Stimulated activated CD4-positive, alpha-beta T cell treated with anti-CD3 and anti-CD28 coated beads, Interleukin-12 subunit alpha, Interleukin-12 subunit beta, amount 100 ng/mL, for 24 hours (primary cell): ENCODE data around the gene CCDC12.
A peak's percentile ranks its signal among the peaks of the same experiment; 100 is the strongest.

Experiments
- DNase-seq, 2 experiments: peaks; one replicate each; pipeline ENCODE4 v3.0.0-alpha.2; 2020; ENCODE audit warnings: low read depth in 2 of 2

The CCDC12 gene

DNA sequence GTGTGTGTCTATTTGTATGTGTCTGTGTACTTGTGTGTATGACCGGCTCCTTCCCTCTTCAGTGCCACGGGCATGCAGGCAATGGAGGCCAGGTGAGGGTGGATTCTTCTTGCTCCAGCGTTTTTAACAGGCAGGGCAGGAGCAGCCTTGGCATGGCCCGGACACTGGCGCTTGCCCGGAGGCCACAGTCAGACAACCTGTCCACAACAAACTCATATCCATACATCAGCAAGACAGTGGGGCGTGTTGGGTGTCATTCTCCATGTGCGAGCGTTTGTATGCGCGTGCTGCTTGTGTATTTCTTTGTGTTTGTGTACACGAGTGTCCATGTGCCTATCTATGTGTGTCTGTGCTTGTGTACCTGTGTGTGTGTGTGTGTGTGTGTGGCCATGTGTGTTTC lies 69.3 kb downstream of the CCDC12 start:
- DNase-seq: no peak

DNA sequence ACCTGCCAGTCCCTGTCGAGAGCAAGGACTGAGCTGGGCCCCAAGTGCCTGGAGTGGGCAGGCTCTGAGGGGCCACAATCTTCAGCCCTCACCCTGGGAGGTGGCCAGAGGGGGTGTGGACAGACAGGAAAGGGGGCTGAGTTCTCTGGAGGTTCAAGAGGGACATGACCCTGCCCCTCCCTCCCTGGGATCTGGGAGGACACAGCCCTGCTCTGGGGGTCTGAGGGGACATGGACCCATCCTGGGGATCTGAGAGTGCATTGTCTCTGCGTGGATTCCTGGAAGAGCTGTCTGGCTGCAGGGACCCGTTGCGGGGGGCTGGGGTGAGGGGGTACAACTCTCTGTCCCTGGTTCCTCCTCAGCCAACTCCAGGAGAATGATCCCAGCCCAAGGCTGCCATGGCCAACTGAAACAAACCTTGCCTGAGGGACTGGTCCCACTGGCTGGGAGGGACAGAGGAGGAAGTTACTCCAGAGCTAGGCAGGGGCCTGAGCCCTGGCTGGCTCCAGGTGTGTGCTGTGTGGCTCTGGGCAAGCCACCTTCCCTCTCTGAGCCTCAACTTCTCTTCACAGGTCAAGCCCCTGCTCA lies 70.0 kb downstream of the CCDC12 start:
- no peak for DNase-seq

DNA sequence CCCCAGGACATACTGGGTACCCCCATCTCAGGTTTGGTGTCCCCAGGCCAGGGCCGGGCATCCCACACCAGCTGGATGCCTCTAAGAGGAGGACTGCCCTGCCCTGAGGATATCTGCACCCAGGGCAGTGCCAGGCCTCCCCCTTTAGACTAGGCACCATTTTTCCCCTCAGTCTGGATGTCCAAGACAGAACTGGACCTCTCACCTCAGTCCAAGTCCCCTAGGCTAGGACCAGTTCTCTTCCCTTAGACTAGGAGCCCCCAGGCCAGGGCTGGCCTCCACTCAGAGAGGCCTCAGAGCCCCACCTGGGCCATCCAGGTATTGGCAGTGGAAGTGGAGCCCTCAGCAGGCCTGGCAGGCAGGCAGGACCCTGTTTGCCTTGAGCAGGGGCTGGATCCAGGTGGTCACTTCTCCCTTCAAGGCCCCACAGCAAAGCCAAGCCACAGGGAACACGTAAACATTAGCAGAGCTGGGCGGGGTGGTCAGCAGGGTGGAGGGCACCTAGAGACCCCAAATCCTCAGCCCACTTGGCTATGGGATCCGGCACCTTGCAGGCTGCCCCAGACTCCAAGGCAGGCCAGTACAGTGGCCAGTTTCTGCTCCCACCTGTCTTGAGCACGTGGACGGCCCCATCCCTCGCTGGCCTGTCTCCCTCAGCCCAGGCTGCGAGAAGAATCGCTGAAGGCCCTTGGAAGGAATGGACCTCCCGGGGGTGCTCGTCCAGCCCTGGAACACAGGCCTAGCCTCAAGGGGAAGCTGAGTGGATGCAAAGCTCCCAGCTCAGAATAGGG lies 70.7 kb downstream of the CCDC12 start:
- DNase-seq: no peak

DNA sequence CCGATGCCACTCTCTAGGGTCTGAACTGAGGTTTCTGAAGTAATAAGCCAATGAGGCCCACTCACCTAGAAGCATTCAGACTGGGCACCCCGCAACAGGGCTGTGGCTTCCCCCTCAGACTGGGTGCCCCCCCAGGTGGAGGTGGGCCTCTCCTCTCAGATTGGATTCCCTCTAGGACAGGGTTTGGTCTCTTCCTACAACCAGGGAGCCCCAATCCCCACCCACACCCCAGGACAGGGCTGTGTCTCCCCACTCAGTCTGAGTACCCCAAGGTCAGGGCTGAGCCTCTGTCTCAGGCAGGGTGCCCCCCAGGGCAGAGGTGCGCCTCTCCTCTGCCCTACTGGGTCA lies 71.4 kb downstream of the CCDC12 start:
- no peak for DNase-seq

DNA sequence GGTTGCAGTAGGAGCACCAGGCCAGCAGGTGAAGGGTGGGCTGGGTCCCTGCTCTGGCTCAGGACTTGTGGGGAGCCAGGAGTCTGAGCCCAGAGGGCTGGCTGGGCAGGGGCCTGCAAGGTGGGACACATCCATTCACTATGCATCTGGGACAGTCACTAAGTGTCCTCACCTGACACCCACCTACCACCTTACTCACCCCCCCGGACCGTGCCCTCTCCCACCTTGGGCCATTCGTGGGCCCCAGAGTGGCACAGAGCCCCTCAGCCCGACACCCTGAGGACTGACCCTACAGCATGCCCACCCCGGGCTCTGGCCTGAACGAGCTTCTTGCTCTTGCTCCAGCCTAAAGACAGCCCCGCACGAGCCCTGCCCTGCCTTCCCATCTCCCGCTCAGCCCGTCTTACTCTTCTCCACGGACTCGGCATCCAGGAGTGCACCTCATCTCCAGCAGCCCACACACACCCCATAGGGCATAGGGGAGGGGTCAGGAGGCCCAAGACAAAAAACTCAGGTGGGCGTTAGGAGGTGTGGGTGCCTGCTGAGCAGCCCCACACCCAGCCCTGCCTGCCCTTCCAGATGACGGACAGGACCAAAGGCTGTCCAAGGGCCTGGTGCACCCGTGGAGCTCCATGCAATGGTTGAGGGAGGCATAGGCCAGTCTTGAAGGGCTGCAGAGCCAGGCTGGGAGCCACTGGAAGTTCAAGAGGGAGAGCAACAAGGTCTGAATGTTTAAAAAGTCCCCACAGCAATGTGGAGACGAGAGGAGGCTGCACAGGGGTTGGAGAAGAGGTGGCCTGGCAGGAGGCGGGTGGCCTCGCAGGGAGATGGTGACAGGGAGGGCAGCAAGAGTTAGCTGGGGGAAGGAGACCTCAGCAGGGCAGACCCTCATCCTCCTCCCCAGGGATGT lies 72.0 kb downstream of the CCDC12 start:
- DNase-seq: no peak

DNA sequence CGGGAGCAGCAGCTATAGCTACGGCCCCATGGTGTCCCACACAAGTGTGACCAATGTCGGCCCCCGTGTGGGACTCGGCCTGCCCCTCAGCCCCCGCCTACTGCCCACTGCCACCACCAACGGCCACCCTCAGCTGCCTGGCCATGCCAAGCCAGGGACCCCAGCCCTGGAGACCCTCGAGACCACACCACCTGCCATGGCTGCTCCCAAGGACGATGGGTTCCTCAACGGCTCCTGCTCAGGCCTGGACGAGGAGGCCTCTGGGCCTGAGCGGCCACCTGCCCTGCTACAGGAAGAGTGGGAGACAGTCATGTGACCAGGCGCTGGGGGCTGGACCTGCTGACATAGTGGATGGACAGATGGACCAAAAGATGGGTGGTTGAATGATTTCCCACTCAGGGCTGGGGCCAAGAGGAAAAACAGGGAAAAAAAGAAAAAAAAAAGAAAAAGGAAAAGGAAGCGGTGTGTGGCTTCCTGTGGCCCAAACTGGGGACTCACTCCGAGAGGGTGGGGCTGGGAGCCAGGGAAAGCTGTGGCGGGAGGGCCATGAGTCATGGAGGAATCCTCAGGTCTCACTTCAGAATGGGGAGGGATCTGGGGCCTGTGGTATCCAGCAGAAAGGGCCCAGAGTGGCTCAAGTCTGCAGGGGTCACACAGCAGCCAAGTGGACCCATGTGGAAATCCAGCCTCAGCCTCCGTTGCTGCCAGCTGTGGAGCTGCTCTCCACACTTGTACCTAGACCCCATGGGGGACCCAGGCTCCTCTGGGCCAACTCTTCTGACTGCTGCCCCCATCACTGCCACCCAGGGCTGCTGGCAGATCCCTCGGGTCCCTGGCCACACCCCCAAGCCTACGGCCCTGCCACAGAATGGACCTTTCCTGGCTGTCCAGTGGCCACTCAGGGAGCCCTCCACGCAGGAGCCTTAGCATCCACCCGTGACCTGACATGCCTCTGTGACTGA lies 72.9 kb downstream of the CCDC12 start:
- no peak for DNase-seq

DNA sequence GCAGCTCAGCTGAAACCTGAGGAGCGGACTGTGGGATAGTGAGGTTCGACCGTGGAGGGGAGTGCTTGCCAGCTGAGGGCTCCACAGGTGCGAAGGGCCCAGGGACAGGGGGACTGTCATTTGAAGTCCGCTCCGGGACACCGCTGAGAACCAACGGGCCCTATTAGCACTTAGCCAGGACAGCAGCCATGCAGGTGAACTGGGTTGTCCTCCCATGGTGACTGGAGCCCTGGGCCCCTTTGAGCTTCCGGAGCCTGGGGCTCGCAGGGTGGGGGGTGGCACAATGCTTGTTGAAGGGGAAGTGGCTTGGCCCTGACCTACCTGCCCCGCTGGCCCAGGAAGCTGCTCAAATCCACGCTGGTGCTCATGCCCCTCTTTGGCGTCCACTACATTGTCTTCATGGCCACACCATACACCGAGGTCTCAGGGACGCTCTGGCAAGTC lies 74.3 kb downstream of the CCDC12 start:
- DNase-seq: no peak

DNA sequence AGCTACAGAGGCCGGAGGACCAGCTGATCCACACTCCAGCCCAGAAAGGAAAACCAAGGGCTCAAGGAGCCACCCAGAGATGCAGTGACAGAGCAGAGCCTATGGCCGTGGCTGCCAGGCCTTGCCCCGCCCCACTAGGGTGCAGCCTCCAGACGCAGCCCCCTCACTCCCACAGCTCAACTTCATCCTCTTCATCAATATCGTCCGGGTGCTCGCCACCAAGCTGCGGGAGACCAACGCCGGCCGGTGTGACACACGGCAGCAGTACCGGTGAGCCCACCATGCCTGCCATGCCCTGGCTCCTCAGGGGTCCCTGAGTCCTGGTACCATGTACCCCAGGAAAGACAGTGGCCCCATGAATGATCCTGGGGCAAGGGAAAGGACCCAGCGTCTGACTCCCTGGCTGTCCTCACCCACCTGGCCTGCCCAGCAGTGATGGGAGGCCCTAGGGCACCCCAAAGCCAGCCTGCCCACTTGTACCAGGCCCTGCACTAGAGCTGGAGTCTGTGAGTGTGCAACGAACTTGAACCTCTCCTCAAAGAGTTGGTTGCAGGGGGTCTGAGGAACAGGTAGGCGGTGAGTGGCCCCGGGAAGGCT lies 74.9 kb downstream of the CCDC12 start:
- no peak for DNase-seq

DNA sequence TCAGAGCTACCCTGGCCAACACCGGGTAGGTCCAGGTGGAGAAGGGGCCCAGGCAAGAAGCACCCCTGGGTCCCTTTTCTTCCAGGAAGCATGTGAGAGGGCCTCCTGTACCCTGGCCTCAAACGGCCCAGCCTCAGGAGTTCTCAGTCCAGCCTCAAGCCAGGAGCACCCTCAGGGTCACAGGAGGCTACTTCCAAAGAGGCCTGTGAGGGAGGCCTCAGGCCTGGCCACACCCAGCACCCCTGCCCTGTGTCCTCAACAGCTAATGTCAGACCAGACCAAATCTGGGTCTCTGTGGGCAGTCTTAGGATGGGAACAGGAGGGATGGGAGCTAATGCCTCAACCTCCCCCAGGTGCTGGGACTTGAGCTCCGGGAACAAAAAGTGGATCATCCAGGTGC lies 75.5 kb downstream of the CCDC12 start:
- DNase-seq: no peak

DNA sequence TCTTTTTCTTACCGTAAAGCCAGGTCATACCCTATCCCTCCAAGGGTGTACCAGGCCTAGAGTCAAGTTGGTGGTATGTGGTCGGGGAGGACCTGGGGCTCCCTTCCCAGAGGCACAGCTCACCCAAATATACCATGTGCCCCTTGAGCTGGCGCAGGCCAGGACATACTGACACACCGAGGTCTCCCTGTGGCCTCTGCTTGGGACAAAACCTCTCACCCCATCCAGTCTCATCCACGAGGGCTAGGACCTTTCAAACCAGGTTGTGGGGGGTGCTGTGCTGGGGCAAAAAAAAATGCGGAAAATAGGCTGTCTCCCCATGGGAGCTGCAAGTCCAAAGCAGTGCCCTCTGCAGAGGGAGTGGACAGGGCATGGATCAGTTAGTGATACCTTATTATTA lies 76.2 kb downstream of the CCDC12 start:
- no peak for DNase-seq

DNA sequence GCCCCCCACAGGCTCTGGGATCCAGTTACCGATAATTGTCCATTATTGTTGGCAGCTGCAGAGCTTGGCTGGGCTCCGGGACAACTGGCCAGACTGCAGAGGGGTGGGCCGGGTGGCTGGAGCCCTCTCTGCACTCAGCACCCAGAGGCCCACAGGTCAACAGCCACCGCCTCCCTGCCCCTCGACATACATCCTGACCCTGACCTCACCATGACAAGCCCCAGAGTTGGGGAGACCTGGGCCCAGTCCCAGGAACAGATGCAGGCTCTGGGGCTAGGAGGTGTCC lies 76.6 kb downstream of the CCDC12 start:
- DNase-seq: no peak

DNA sequence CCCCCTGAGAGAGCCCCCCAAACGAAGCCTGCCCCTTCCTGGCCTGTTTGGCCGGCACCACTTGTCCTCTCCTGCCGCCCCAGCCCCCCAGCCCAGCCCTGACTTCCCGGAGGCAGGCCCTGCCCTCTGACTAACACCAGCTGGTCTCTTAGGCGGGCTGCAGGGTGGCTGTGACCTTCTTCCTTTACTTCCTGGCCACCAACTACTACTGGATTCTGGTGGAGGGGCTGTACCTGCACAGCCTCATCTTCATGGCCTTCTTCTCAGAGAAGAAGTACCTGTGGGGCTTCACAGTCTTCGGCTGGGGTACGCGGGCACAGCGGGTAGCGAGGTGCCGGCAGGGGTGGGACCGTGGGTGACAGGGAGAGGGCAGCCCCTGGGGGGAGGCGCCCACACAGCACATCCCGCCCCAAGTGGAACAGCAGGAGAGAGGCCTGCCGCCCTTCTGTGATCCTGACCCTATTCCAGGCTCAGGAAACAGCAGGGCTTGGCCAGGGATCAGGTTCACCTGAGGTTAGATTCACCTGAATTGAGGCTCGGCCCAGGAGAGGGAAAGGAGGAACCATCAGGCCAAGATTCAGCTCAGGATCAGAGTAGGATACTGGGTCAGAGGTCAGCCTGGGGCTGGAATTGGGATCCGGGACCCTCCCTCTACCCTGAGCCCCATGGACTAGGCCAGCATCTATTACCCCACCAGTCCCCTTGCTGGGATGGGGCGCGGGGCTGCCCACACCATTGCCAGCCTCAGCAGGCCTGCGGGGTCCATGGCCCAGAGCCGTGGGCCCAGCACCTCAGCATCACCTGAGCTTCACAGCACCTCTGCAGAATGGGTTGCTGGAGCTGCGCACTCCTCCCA lies 77.2 kb downstream of the CCDC12 start:
- no peak for DNase-seq

DNA sequence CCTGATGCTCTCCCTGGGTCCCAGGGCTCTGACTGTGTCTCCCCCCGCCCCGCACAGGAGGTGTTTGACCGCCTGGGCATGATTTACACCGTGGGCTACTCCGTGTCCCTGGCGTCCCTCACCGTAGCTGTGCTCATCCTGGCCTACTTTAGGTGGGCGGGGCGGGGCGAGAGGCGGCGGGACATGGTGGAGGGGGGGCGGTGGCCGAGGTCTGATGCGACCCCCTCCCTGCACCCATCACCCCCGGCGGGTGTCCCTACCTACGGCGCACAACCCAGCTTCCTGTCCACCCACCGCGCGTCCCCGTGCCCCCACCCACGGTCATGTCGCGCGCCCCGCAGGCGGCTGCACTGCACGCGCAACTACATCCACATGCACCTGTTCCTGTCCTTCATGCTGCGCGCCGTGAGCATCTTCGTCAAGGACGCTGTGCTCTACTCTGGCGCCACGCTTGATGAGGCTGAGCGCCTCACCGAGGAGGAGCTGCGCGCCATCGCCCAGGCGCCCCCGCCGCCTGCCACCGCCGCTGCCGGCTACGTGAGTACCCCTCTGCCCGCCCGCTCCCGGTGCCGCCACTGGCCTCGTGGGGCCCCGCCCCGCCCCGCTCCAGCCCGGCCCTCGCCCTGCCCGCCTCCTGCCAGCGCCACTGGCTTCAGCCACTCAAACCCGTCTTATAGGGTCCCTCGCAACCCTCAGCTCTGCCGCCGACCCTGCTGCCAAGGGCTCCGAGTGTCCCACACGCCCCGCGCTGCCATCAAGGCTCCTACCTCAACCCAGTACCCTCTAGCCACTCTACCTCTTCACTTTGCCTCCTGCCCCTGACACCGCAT lies 78.0 kb downstream of the CCDC12 start:
- no peak for DNase-seq

DNA sequence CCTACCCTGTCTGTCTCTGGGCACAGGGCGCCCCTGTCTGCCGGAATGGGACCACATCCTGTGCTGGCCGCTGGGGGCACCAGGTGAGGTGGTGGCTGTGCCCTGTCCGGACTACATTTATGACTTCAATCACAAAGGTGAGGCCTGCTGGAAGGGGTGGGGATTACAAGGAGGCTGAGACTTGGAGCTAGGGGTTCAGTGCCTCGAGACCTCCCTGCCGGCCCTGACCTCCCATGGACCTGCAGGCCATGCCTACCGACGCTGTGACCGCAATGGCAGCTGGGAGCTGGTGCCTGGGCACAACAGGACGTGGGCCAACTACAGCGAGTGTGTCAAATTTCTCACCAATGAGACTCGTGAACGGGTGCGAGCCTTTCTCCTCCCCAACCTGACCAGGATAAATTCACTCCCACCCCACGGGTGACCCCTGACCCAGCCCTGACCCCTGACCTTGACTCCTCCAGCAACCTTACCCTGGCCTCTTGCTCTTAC lies 78.7 kb downstream of the CCDC12 start:
- no peak for DNase-seq

DNA sequence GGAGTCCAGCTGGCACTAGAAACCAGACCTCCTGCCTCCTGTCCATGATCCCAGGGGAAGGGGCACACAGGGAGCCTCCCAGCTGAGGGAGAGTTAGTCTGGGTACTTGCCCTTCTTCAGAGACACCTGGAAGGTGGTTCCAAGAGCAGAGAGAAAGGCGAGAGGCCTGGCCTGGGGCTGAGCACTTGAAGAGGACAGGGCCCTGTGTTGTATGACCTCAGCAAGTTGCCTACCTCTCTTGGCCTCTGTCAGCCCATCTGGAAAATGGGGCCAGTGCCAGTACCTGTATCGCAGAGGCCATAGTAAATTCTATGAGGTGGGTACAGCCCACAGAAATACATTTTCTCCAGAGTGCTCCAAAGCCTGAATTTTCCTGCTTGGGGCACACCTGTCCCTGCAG lies 79.5 kb downstream of the CCDC12 start:
- no peak for DNase-seq

DNA sequence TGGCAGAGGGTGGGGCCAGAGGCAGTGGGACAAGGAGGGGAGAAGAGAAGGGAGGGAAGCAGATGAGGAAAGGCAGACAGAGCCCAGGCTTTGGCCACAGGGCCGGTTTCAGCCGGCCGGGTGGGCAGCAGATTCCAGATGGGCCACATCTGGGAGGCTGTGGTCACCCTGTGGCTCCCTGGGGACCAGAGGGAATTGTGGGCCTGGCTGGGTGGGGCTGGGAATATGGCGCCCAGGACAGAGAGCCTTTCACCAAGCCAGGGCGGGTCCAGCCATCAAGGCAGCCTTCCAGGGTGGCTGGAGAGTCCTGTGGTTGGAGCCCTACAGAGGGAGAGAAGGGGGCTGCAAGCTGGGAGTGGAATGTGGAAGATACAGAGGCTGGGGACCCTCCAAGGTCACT lies 80.2 kb downstream of the CCDC12 start:
- DNase-seq: no peak

DNA sequence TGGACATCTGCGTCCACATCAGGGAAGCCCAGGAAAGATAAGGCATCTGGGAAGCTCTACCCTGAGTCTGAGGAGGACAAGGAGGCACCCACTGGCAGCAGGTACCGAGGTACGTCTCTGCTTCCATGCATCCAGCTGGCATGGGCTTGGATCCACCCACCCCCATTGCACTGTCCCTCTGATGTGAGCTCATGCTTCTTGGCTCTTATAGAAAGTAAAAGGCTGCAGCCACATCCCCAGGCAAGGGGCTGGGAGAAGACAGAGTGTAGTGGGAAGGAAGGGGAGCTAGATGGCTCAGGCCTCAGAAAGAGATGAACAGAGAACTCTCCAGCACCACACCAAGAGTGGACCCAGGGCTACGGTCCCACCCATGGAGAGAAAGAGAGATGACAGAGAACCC lies 80.8 kb downstream of the CCDC12 start:
- no peak for DNase-seq

DNA sequence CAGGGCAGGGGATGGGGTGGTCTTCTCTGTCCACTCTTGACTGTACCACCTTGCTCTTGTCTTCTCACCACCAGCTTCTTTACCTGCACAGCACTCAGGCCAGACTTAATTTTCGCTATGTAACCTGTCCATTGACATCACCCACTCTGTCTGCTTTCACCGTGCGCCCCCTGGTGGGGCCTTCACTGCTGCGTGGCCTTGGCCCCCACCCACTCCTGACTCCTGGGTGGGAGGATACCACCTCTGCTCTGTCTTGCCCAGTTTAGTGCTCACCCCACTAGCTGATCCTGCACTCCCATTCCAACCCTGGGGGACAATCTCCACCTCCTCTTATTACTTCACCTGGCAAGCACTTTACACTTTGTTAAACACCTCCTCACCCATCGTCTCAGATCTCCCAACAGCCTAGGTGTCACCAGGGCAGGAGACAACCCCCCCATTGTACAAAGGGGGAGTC lies 81.3 kb downstream of the CCDC12 start:
- DNase-seq: peak; percentile 55 to 67

DNA sequence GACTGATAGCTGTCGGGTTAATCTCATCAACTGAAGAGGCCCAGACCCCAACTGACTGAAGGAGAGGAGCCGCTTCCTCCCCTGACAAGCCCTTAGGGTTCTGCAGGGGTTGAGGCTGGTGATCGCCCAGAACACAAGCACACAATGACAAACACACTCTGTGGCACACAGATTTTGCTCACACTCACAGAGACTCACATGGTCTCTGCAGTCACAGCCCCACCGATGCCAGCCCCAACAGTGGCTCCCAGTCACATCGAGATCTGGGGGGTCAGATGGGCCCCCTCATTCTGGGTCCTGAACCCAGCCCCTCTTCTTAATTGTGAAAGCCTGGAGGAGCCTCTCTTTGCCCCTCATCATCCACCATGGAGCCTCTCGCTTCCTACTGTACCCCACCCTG lies 82.3 kb downstream of the CCDC12 start:
- no peak for DNase-seq
